DOHH2 (cell line): ENCODE results near the gene INPP4B.

Source experiments
- CTCF ChIP-seq: fragments of 200-600 bp; sonication (generic); IDR thresholded peaks from one replicate; pipeline ENCODE4 v1.5.1; 2014; ENCODE audit warnings: antibody characterized with exemption, mild to moderate bottlenecking, low read depth, low read length; ENCODE audit not compliant: poor library complexity, severe bottlenecking
- EZH2phosphoT487 ChIP-seq: fragments of 200-600 bp; sonication (generic); IDR thresholded peaks from 2 replicates; pipeline ENCODE4 v1.6.1; 2017; ENCODE audit warnings: borderline replicate concordance, mild to moderate bottlenecking, antibody characterized with exemption, low read length, moderate library complexity, mixed read lengths

- no peak for TF ChIP-seq CTCF
- TF ChIP-seq EZH2phosphoT487 = no peak
Observed at GRCh38 chr4:142528433-142528832, 317.7 kb downstream of the INPP4B start.
